Activated CD4-positive, alpha-beta T cell treated with anti-CD3 and anti-CD28 coated beads, Interleukin-2, amount 50 U/mL, for 48 hours (primary cell): Measurements from ENCODE around the gene CCDC122.

Source experiments
- DNase-seq, 2 experiments: peaks; one replicate each; pipeline ENCODE4 v3.0.0-alpha.2; 2020

CCDC122 gene

DNA sequence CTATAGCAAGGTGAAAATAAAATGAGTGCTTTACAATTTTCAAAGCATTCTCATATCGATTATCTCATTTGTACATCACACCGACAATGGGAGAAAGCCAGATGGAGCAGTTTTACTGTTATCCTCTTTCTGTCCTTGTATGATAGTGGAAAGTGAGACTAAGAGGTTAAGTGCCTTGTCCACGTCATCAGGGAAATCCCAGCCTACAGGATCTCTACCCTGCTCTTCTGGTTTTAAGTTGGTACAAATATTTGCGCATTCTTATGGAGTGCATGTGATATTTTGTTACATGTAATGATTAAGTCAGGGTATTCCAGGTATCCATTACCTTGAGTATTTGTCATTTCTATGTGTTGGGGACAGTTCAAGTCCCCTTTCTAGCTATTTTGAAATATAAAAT, 80.3 kb downstream of the CCDC122 start:
- DNase-seq: peak in 1 of 2 experiments; percentile 25

DNA sequence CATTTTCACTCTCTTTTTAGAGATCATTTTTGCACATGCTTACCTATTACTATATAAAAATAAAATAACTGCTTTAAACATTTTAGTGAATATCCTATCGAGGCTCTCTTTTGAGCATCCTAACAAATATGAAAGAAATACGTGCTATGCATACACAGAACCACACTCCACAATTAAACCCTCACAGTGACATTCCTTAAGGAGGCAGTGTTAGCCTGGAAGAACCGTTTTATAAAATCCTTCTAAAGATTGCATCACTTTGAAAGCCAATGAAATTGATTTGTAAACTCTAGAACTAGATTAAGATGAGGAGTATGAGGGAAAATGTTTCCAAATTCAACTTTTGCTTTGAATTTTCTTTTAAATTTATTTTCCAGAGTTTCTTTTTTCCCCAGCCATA, 81.7 kb downstream of the CCDC122 start:
- DNase-seq: no peak

DNA sequence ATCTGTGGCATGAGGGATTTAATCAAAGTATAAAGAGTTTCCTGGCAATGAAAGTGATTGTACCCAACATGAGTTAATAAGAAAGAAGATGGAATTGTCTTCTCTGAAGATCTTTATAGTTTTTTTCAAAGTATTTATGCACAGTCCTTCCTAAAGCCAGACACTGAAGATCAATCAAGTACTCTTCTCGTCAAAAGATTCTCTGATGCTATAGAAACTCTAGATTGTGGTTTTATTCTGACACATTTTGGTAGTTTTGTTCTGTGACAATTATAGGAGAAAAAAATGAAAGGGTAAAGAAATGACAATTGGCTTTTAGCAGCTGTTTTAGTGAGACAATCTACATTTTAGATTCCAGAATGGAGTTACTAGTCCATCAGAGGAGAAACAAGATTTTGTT, 82.4 kb downstream of the CCDC122 start:
- DNase-seq: no peak

DNA sequence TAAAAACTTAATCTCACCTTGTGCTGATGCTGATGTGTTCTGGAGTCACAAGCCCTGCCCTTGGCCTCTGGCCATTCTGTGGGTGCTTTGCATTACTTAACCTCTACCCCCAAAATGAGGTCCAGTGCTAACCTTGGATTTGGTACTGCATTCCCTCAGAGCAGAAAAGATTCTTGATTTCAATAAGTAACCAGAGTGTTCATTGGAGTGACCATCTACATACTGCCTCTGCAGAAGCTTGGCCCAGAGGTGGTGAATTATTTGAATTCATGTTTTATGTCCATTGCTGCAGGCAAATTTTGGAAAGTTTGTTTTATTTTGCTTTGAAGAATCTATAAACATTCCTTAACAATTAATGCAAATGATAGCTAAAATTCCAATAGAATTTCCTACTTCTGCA, 85.1 kb downstream of the CCDC122 start:
- DNase-seq: no peak

DNA sequence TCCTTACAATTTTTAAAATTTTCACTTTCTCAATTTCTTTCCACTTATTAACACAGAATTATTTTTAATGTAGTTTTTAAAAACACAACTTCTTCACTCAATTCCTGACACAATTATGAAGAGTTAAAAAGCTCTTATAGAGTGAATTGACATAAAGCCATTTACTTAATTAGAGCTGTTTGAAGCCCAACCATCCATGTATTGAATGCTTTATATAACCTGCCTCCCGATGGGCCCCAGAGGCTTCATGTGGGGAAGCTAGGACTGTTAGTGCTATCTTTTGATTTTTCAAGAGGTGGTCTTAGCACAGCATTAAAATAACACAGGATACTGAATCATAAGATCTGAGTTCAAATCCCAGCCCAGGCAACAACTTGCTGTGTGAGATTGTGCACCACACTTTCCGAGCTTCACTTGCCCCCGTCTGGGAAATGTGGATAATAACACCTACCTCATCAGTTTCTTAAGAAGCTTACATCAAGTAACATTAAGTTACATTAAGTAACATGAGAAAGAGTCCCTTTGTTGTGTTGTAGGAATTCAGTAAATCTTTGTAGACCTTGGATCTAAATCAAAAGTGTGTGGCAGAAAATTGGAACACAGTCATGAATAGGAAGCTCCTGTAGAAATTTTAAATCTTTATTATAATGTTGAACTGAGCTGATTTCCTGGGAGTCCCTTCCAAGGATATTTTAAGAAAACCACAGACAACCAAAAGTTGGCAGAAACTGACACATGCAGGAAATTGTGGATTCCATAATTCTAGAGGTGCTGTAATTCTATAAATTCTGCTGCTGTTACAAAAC, 87.3 kb downstream of the CCDC122 start:
- no peak for DNase-seq

DNA sequence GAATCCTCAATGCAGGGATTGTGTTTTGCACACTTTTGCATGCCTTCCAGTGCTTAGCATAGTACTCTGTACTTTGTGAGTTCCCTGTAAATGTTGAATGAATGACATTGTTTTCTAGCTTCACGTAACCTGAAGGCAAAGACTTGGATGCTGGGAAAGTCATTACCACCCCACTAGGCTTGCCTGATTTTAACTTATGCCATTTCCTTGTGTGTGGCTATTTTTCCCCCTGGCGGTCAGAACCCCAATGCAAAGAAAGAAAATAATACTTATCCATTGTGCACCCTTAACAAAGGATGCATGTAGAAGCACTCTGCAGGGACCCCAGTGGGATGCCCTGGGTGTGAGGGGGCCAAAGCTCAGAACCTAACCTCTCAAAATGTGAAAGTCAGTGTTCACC, 91.5 kb downstream of the CCDC122 start:
- DNase-seq: no peak

DNA sequence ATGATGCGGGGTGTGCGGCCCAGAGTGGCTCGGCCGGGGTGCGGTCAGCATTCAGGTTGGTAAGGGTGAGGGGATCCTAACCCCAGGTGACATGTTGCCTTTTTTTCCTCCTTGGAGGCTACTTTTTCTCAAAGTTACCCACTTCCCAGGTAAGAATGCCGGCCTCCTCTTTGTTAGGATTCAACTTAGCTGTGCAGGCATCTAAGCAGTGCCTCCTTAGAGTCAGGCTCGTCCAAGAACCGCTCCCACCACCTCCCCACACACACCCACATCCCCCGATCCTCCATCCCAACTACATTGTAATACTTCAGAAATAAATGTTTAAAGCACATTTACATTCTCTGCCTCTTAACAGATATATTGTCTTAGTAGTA, 92.0 kb downstream of the CCDC122 start:
- no peak for DNase-seq

DNA sequence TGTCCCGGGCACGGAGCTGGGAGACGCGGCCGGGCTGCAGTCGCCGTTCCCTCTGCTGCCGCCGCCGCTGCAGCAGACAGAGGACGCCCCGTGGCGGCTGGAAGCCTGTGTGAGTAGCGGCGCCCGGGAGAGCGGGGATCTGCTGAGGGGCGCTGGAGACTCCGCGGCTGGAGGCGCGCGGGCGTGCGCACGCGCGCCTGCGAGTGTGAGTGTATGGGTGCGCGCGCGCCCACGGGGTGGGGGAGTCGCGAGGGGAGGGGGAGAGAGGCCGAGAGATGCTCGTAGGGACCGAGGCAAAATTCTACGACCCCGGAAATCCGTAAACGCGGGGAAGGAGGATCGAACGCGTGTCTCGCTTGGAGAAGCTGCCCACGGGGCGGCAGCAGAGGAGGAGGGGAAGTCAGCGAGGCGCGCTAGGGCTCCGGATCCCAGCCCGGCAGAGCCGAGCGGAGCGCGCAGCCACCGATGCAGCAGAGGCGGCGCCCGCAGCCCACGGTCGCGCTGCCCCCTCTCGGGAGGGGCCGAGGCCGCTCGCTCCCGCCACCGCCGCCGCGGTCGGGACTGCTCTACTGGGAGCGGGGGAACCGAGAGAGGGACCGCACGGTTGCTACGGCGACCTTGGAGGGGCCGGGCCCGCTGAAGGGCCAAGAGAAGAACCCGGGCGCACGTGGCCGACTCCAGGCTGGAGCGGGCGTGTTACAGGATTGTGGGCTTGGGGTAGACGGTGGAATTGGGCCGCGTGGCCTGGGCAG, 92.6 kb downstream of the CCDC122 start, which contains the start of gene ENOX1:
TSS of gene ENOX1 (minus strand) at position 207 of the 752 bp plus-strand sequence.
- DNase-seq: peak; percentile 29 to 47

DNA sequence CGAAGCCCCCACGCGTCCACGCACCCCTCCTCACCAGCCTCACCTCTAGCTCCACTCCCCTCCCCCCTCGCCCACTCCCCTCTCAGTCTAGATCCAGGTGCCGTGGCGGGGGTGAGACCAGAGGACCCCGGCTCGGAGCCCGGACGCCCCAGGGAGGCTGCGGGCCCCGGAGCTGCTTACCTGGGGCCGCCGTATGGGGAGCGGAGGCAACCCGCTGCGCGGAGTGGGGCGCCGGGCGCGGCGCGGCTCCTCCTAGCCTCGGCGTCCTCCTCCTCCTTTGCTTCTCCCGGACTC, 93.1 kb downstream of the CCDC122 start:
- no peak for DNase-seq
